Chondrocyte (in vitro differentiated cells): ENCODE data around the gene MAN1A1. TPM values are rescaled to one million over a fixed set of nuclear protein-coding genes. Genes with fewer than 3 reads are reported as not detected.

Source experiments
- DNase-seq: peaks from one replicate; pipeline ENCODE4 v3.0.0; 2021; ENCODE audit warnings: mixed read lengths, low spot score
- H3K27ac Mint-ChIP-seq: one replicate; pipeline ENCODE4 v1.8.0; 2021; ENCODE audit warnings: mild to moderate bottlenecking, moderate library complexity, mixed read lengths; ENCODE audit not compliant: unreplicated experiment
- H3K27me3 Mint-ChIP-seq: 2 replicates; pipeline ENCODE4 v1.8.0; 2021; ENCODE audit warnings: low read depth, mixed read lengths
- H3K36me3 Mint-ChIP-seq: 2 replicates; pipeline ENCODE4 v1.8.0; 2021; ENCODE audit warnings: low read depth, mixed read lengths
- H3K4me1 Mint-ChIP-seq: 2 replicates; pipeline ENCODE4 v1.8.0; 2021; ENCODE audit warnings: low read depth, mild to moderate bottlenecking, mixed read lengths
- H3K4me3 Mint-ChIP-seq: one replicate; pipeline ENCODE4 v1.8.0; 2021; ENCODE audit warnings: mild to moderate bottlenecking, moderate library complexity, mixed read lengths; ENCODE audit not compliant: unreplicated experiment
- H3K9me3 Mint-ChIP-seq: 2 replicates; pipeline ENCODE4 v1.8.0; 2021; ENCODE audit warnings: low read depth, mixed read lengths
- CTCF ChIP-seq: fragments of 200-600 bp; sonication (generic); IDR thresholded peaks from 2 replicates; pipeline ENCODE4 v1.5.0; 2021; ENCODE audit warnings: antibody characterized with exemption, mild to moderate bottlenecking, moderate library complexity
- total RNA-seq: library from RNA; stranded (reverse); gene quantifications from 3 replicates; pipeline ENCODE4 v1.2.1, GENCODE V29; 2021

Gene MAN1A1
- total RNA-seq, 1 donor from 2014 or later: 7.2 TPM

- H3K27ac Mint-ChIP-seq: no peak overlapping the region
- H3K9me3 Mint-ChIP-seq: no peaks in the 10 kb centered on the region
- no peak overlapping the region for H3K4me3 Mint-ChIP-seq
- no peak for DNase-seq
- peaks cover 49% of the 10 kb centered on the region for H3K27me3 Mint-ChIP-seq
- TF ChIP-seq CTCF: no peak
- peaks cover 3% of the 10 kb centered on the region for H3K36me3 Mint-ChIP-seq
- H3K4me1 Mint-ChIP-seq: no peaks in the 10 kb centered on the region
Measured at GRCh38 chr6:119355890-119356289, 6.3 kb upstream of the MAN1A1 start.

- peaks cover 5% of the 10 kb centered on the region for H3K4me1 Mint-ChIP-seq
- peaks cover 45% of the 10 kb centered on the region for H3K27me3 Mint-ChIP-seq
- no peak overlapping the region for H3K27ac Mint-ChIP-seq
- H3K36me3 Mint-ChIP-seq: peaks cover 3% of the 10 kb centered on the region
- DNase-seq: no peak
- no peak for TF ChIP-seq CTCF
- no peak overlapping the region for H3K4me3 Mint-ChIP-seq
- H3K9me3 Mint-ChIP-seq: no peaks in the 10 kb centered on the region
Measured at GRCh38 chr6:119355157-119355556, 5.6 kb upstream of the MAN1A1 start.

DNA sequence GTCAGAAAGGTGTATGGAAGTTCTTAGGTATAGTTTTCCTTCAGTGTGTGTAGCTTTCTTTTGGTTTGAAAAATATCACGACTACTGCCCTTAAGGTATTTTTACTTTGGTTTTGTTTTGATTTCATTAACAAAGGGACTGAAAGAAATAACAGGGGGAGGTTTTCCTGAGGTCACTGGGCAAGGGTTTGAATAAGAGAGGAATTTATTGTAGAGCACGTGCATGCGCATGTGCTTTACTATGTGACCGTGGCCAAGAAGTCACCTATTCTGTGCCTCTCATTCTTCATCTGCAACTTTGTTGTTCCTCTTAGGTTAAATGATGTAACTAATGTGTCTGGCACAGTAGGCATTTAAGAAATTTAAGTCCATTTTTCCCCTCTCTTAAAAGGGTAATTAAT lies 4.1 kb upstream of the MAN1A1 start:
- no peak for TF ChIP-seq CTCF
- DNase-seq: no peak
- Mint-ChIP-seq H3K36me3 (peaks cover 3% of the 10 kb centered on the region), H3K27ac (no peak overlapping the region), H3K4me3 (no peak overlapping the region), H3K4me1 (peaks cover 6% of the 10 kb centered on the region), H3K27me3 (peaks cover 38% of the 10 kb centered on the region), H3K9me3 (no peaks in the 10 kb centered on the region)

DNA sequence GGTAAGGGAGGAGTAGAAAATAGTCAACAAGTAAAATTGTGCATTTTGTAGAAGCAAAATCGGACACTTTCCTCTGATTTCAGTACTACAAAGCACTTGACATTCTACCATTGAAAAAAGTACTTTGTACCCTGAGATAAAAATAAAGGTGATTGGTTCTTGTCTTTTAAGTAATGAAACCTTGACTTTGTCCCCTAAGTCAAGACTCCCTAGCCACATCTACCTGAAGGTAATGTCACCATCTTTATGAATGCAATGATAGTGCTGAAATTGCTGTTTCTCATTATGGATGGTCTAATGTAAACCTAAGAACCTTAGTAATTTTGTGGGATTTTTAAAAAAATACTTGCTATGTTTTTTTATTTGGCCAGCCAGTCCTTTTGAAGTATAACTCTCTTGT lies 2.4 kb upstream of the MAN1A1 start:
- no peaks in the 10 kb centered on the region for H3K9me3 Mint-ChIP-seq
- DNase-seq: no peak
- peaks cover 34% of the 10 kb centered on the region for H3K27me3 Mint-ChIP-seq
- TF ChIP-seq CTCF: no peak
- peaks cover 3% of the 10 kb centered on the region for H3K36me3 Mint-ChIP-seq
- no peak overlapping the region for H3K27ac Mint-ChIP-seq
- no peak overlapping the region for H3K4me3 Mint-ChIP-seq
- H3K4me1 Mint-ChIP-seq: peaks cover 12% of the 10 kb centered on the region

DNA sequence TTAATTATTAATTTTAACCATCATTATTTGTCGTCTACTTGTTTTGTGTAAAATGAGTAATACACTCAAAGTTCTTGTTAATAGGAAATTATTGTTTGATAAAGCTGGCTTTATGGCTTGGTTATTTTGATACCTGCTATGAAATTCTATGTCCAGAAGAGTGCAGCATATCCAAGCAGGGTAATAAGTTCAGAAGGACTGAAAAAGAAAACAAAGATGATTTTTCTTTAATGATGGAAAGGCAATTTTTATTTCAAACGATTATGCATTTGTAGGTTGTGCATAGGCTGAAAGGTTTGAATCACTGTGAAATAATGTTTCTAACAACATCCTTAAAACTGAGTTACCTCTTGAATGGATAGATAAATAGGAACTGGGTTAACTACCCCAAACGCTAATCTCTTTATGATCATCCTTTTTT lies 1.4 kb upstream of the MAN1A1 start:
- H3K4me1 Mint-ChIP-seq: peaks cover 15% of the 10 kb centered on the region
- no peak overlapping the region for H3K27ac Mint-ChIP-seq
- DNase-seq: no peak
- no peak overlapping the region for H3K4me3 Mint-ChIP-seq
- H3K9me3 Mint-ChIP-seq: no peaks in the 10 kb centered on the region
- H3K36me3 Mint-ChIP-seq: peaks cover 3% of the 10 kb centered on the region
- peak; percentile 74 for TF ChIP-seq CTCF
- H3K27me3 Mint-ChIP-seq: peaks cover 30% of the 10 kb centered on the region
